ENCODE results near the gene ARHGEF11. TPM values are rescaled to one million over a fixed set of nuclear protein-coding genes. Genes with fewer than 3 reads are reported as not detected.

ARHGEF11 gene
- polyA plus RNA-seq, 1 donor (not counting 4 experiments of a cell fraction or from before 2014, with no cell fraction given), result 8.0 TPM

GRCh38 chr1:157025385-157025784 is 20.2 kb downstream of the ARHGEF11 start:
- DNase-seq (ENCODE audit: low read depth, low spot score), result no peak

GRCh38 chr1:157021688-157022087 is 23.9 kb downstream of the ARHGEF11 start:
- Histone ChIP-seq H3K4me2 (ENCODE audit: control insufficient read depth, extremely low read depth, insufficient read depth, low read depth, low read length) (no peak overlapping the region), H3K4me3 (ENCODE audit: control insufficient read depth in 2 of 3, extremely low read depth in 1 of 3, insufficient read depth in 2 of 3, low read depth in 1 of 3, low read length in 3 of 3) (no peak overlapping the region), H4K20me1 (ENCODE audit: control insufficient read depth, extremely low read depth, insufficient read depth, low read length) (no peaks in the 10 kb centered on the region), H3K79me2 (ENCODE audit: control insufficient read depth, insufficient read depth, low read length) (peaks cover 3% of the 10 kb centered on the region), H2AFZ (ENCODE audit: control insufficient read depth, low read length) (no peak overlapping the region), H3K9me3 (ENCODE audit: control insufficient read depth, low read depth, low read length) (no peaks in the 10 kb centered on the region), H3K36me3 (ENCODE audit: control insufficient read depth in 2 of 2, extremely low read depth in 1 of 2, insufficient read depth in 2 of 2, low read length in 2 of 2) (no peaks in the 10 kb centered on the region), H3K27me3 (ENCODE audit: control insufficient read depth, extremely low read depth, insufficient read depth, low read length) (no peaks in the 10 kb centered on the region), H3K27ac (ENCODE audit: control insufficient read depth, insufficient read depth, low read length) (no peak overlapping the region), H3K4me1 (ENCODE audit: control insufficient read depth, extremely low read depth, insufficient read depth, low read length) (no peaks in the 10 kb centered on the region), H3K9ac (ENCODE audit: control insufficient read depth, extremely low read depth, insufficient read depth, low read length) (no peak overlapping the region), H3K9me1 (ENCODE audit: control insufficient read depth, extremely low read depth, insufficient read depth, low read length) (no peaks in the 10 kb centered on the region)
- dilution Hi-C loops (cut with MboI; ENCODE audit: extremely low pct_ligation_motif_present, low sequenced_read_pairs), result no loop called here
- no peak for TF ChIP-seq EZH2 (IDR thresholded peaks at IDR 0.05; ENCODE audit: low read length)
- no peak for TF ChIP-seq CTCF (optimal IDR thresholded peaks at IDR 0.05 in 1 of 3, IDR thresholded peaks at IDR 0.05 in 1 of 3, conservative IDR thresholded peaks at IDR 0.05 in 1 of 3; ENCODE audit: extremely low read depth in 1 of 3, insufficient read depth in 2 of 3, low read length in 3 of 3)
- DNase-seq (ENCODE audit: low read depth, low spot score), result no peak
- no peak for FAIRE-seq

More at GRCh38 chr1:157025385-157025784, 20.2 kb downstream of the ARHGEF11 start:
- Histone ChIP-seq H2AFZ (ENCODE audit: control insufficient read depth, low read length) (no peak overlapping the region), H3K9ac (ENCODE audit: control insufficient read depth, extremely low read depth, insufficient read depth, low read length) (no peak overlapping the region), H3K79me2 (ENCODE audit: control insufficient read depth, insufficient read depth, low read length) (peaks cover 5% of the 10 kb centered on the region), H3K4me3 (ENCODE audit: control insufficient read depth in 2 of 3, extremely low read depth in 1 of 3, insufficient read depth in 2 of 3, low read depth in 1 of 3, low read length in 3 of 3) (no peak overlapping the region), H3K4me2 (ENCODE audit: control insufficient read depth, extremely low read depth, insufficient read depth, low read depth, low read length) (no peak overlapping the region), H3K9me1 (ENCODE audit: control insufficient read depth, extremely low read depth, insufficient read depth, low read length) (no peaks in the 10 kb centered on the region), H3K27me3 (ENCODE audit: control insufficient read depth, extremely low read depth, insufficient read depth, low read length) (no peaks in the 10 kb centered on the region), H3K36me3 (ENCODE audit: control insufficient read depth in 2 of 2, extremely low read depth in 1 of 2, insufficient read depth in 2 of 2, low read length in 2 of 2) (no peaks in the 10 kb centered on the region), H3K27ac (ENCODE audit: control insufficient read depth, insufficient read depth, low read length) (no peak overlapping the region), H3K9me3 (ENCODE audit: control insufficient read depth, low read depth, low read length) (no peaks in the 10 kb centered on the region), H4K20me1 (ENCODE audit: control insufficient read depth, extremely low read depth, insufficient read depth, low read length) (no peaks in the 10 kb centered on the region), H3K4me1 (ENCODE audit: control insufficient read depth, extremely low read depth, insufficient read depth, low read length) (no peaks in the 10 kb centered on the region)
- TF ChIP-seq CTCF (optimal IDR thresholded peaks at IDR 0.05 in 1 of 3, IDR thresholded peaks at IDR 0.05 in 1 of 3, conservative IDR thresholded peaks at IDR 0.05 in 1 of 3; ENCODE audit: extremely low read depth in 1 of 3, insufficient read depth in 2 of 3, low read length in 3 of 3) (no peak), EZH2 (IDR thresholded peaks at IDR 0.05; ENCODE audit: low read length) (no peak)
- dilution Hi-C loops (cut with MboI; ENCODE audit: extremely low pct_ligation_motif_present, low sequenced_read_pairs), result no loop called here
- FAIRE-seq, result no peak
